Fibroblast of lung (primary cell): Measurements from ENCODE around the gene BLOC1S1. TPM values are rescaled to one million over a fixed set of nuclear protein-coding genes. Genes with fewer than 3 reads are reported as not detected.

ENCODE experiments used
- DNase-seq, 2 donors: peaks; one replicate each; pipeline versions ENCODE4 v3.0.0 to v3.0.0-alpha.2; 2010; ENCODE audit warnings: low read depth in 2 of 2
- H2AFZ ChIP-seq: 2 replicates; pipeline ENCODE4 v1.5.1; 2012; ENCODE audit warnings: low read length, control low read depth, inconsistent platforms
- H3K27ac ChIP-seq: 2 replicates; pipeline ENCODE4 v1.5.1; 2011; ENCODE audit warnings: low read length, control low read depth; ENCODE audit not compliant: insufficient read depth
- H3K27me3 ChIP-seq: 2 replicates; pipeline ENCODE4 v1.5.1; 2011; ENCODE audit warnings: mild to moderate bottlenecking, low read length; ENCODE audit not compliant: control insufficient read depth, insufficient read depth
- H3K36me3 ChIP-seq: 2 replicates; pipeline ENCODE4 v1.5.1; 2011; ENCODE audit warnings: low read length; ENCODE audit not compliant: control insufficient read depth, insufficient read depth
- H3K4me1 ChIP-seq: 2 replicates; pipeline ENCODE4 v1.5.1; 2011; ENCODE audit warnings: low read length; ENCODE audit not compliant: control insufficient read depth, insufficient read depth; ENCODE audit errors: extremely low read depth
- H3K4me2 ChIP-seq: 2 replicates; pipeline ENCODE4 v1.5.1; 2011; ENCODE audit warnings: low read length, control low read depth; ENCODE audit not compliant: insufficient read depth; ENCODE audit errors: extremely low read depth
- H3K4me3 ChIP-seq, 4 experiments: fragments of 200-600 bp in 1 of 4; sonication (generic) in 1 of 4; replicated peaks in 1 of 4; 2 replicates each; pipeline ENCODE4 v1.5.1; 2011 to 2016; ENCODE audit warnings: low read length in 4 of 4, low read depth in 3 of 4, mild to moderate bottlenecking in 3 of 4, control low read depth in 2 of 4, inconsistent platforms in 1 of 4, mixed read lengths in 1 of 4; ENCODE audit not compliant: insufficient read depth in 1 of 4; ENCODE audit errors: control extremely low read depth in 1 of 4
- H3K79me2 ChIP-seq: 2 replicates; pipeline ENCODE4 v1.5.1; 2012; ENCODE audit warnings: mild to moderate bottlenecking, low read length, inconsistent platforms; ENCODE audit not compliant: control insufficient read depth, insufficient read depth
- H3K9ac ChIP-seq: 2 replicates; pipeline ENCODE4 v1.5.1; 2011; ENCODE audit warnings: mild to moderate bottlenecking, low read length, control low read depth; ENCODE audit not compliant: insufficient read depth
- H3K9me3 ChIP-seq: 2 replicates; pipeline ENCODE4 v1.5.1; 2012; ENCODE audit warnings: low read depth, low read length; ENCODE audit not compliant: control insufficient read depth, insufficient read depth
- H4K20me1 ChIP-seq: 2 replicates; pipeline ENCODE4 v1.5.1; 2011; ENCODE audit warnings: low read length; ENCODE audit not compliant: control insufficient read depth, insufficient read depth; ENCODE audit errors: extremely low read depth
- CTCF ChIP-seq, 2 donors: IDR thresholded peaks in 1 of 2; conservative IDR thresholded peaks in 1 of 2; 1 replicate in 1 of 2; 2 replicates in 1 of 2; pipeline ENCODE4 v1.5.1; 2011 to 2012; ENCODE audit warnings: low read length in 2 of 2, control low read depth in 1 of 2, inconsistent platforms in 1 of 2, low read depth in 1 of 2, mild to moderate bottlenecking in 1 of 2
- EZH2 ChIP-seq: IDR thresholded peaks from 2 replicates; pipeline ENCODE4 v1.5.1; 2012; ENCODE audit warnings: low read length, control low read depth, mild to moderate bottlenecking; ENCODE audit errors: missing control alignments
- polyA plus RNA-seq, 2 donors: library from polyadenylated mRNA; depleted of rRNA in 1 of 2; stranded (reverse) in 1 of 2; unstranded in 1 of 2; fragments of >200 nt; gene quantifications; 2 replicates each; pipeline ENCODE4 v1.2.1, GENCODE V29; 2011 to 2012; ENCODE audit warnings: missing spikeins in 1 of 2
- total RNA-seq: library from RNA; depleted of rRNA; stranded (reverse); fragments of >200 nt; gene quantifications from 2 replicates; pipeline ENCODE4 v1.2.1, GENCODE V29; 2014

Gene BLOC1S1
- total and polyA plus RNA-seq, 2 donors (not counting 1 experiment from before 2014, with no cell fraction given): 103 to 163 TPM

GRCh38 chr12:55760663-55761062 is 44.8 kb downstream of the BLOC1S1 start:
- Histone ChIP-seq H3K27ac (no peak overlapping the region), H3K79me2 (peaks cover 1% of the 10 kb centered on the region), H3K4me1 (no peaks in the 10 kb centered on the region), H3K9ac (no peak overlapping the region), H4K20me1 (no peaks in the 10 kb centered on the region), H3K9me3 (no peaks in the 10 kb centered on the region), H3K4me2 (no peak overlapping the region), H3K27me3 (no peaks in the 10 kb centered on the region), H3K36me3 (peaks cover 7% of the 10 kb centered on the region), H3K4me3 (no peak overlapping the region), H2AFZ (no peak overlapping the region)
- no peak for TF ChIP-seq EZH2
- TF ChIP-seq CTCF (conservative IDR thresholded peaks at IDR 0.05 in 1 of 2, IDR thresholded peaks at IDR 0.05 in 1 of 2; ENCODE audit: low read depth in 1 of 2, low read length in 2 of 2): no peak
- no peak for DNase-seq

- Histone ChIP-seq H3K79me2 (peaks cover 1% of the 10 kb centered on the region), H3K36me3 (peaks cover 7% of the 10 kb centered on the region), H3K4me1 (no peaks in the 10 kb centered on the region), H3K27me3 (no peaks in the 10 kb centered on the region), H3K27ac (no peak overlapping the region), H3K4me2 (no peak overlapping the region), H4K20me1 (no peaks in the 10 kb centered on the region), H3K4me3 (no peak overlapping the region), H3K9ac (no peak overlapping the region), H3K9me3 (no peaks in the 10 kb centered on the region), H2AFZ (no peak overlapping the region)
- no peak for TF ChIP-seq EZH2
- no peak for TF ChIP-seq CTCF (conservative IDR thresholded peaks at IDR 0.05 in 1 of 2, IDR thresholded peaks at IDR 0.05 in 1 of 2; ENCODE audit: low read depth in 1 of 2, low read length in 2 of 2)
- no peak for DNase-seq
Measured at GRCh38 chr12:55762646-55763045, 46.8 kb downstream of the BLOC1S1 start.

- Histone ChIP-seq H3K4me2 (no peak overlapping the region), H3K36me3 (no peaks in the 10 kb centered on the region), H3K4me3 (no peak overlapping the region), H3K9ac (no peak overlapping the region), H3K27ac (no peak overlapping the region), H3K4me1 (no peaks in the 10 kb centered on the region), H3K9me3 (no peaks in the 10 kb centered on the region), H3K79me2 (peaks cover 1% of the 10 kb centered on the region), H3K27me3 (no peaks in the 10 kb centered on the region), H2AFZ (no peak overlapping the region), H4K20me1 (no peaks in the 10 kb centered on the region)
- no peak for DNase-seq
- TF ChIP-seq CTCF (conservative IDR thresholded peaks at IDR 0.05 in 1 of 2, IDR thresholded peaks at IDR 0.05 in 1 of 2; ENCODE audit: low read depth in 1 of 2, low read length in 2 of 2): no peak
- no peak for TF ChIP-seq EZH2
Measured at GRCh38 chr12:55765736-55766290, 50.0 kb downstream of the BLOC1S1 start.
